Muscle layer of duodenum (tissue), 2 donors: ENCODE results near the gene CORT.
"Not testable (repeated sequence)": the region's sequence is repeated elsewhere in the genome, so short reads cannot be mapped to it uniquely, and the experiment has no call there.

ENCODE experiments used
- H3K27ac ChIP-seq: one replicate; pipeline ENCODE4 v1.7.0; 2013; ENCODE audit warnings: mild to moderate bottlenecking, low read length
- H3K27me3 ChIP-seq: one replicate; pipeline ENCODE4 v1.7.0; 2013; ENCODE audit warnings: low read depth, mild to moderate bottlenecking, control low read depth, low read length
- H3K36me3 ChIP-seq, 2 donors: one replicate each; pipeline ENCODE4 v1.7.0; 2013; ENCODE audit warnings: low read length in 2 of 2, control low read depth in 1 of 2, mild to moderate bottlenecking in 1 of 2; ENCODE audit not compliant: insufficient read depth in 2 of 2, control insufficient read depth in 1 of 2
- H3K4me1 ChIP-seq, 2 donors: one replicate each; pipeline ENCODE4 v1.7.0; 2013; ENCODE audit warnings: low read length in 2 of 2, mild to moderate bottlenecking in 2 of 2, control low read depth in 1 of 2, moderate library complexity in 1 of 2; ENCODE audit not compliant: insufficient read depth in 2 of 2, control insufficient read depth in 1 of 2
- H3K4me3 ChIP-seq, 2 donors: one replicate each; pipeline ENCODE4 v1.7.0; 2013; ENCODE audit warnings: low read length in 2 of 2, low read depth in 1 of 2, mild to moderate bottlenecking in 1 of 2
- H3K9me3 ChIP-seq, 2 donors: one replicate each; pipeline ENCODE4 v1.7.0; 2013; ENCODE audit warnings: low read length in 2 of 2, control low read depth in 1 of 2, mild to moderate bottlenecking in 1 of 2; ENCODE audit not compliant: control insufficient read depth in 1 of 2
- donor health status: healthy.

Gene CORT, protein sequence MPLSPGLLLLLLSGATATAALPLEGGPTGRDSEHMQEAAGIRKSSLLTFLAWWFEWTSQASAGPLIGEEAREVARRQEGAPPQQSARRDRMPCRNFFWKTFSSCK

GRCh38 chr1:10449751-10450150 is at the start of gene CORT:
Gene CORT, plus strand, starts transcription at chr1:10450031. Its CDS starts 193 bp downstream, at chr1:10450224.
- Histone ChIP-seq H3K36me3 (peaks cover 0 to 4% of the 10 kb centered on the region in 2 donors), H3K27me3 (no peaks in the 10 kb centered on the region), H3K27ac (no peak within 1 kb of the TSS), H3K4me3 (no peak within 1 kb of the TSS), H3K4me1 (peaks cover 0 to 15% of the 10 kb centered on the region in 2 donors), H3K9me3 (no peaks in the 10 kb centered on the region)

DNA sequence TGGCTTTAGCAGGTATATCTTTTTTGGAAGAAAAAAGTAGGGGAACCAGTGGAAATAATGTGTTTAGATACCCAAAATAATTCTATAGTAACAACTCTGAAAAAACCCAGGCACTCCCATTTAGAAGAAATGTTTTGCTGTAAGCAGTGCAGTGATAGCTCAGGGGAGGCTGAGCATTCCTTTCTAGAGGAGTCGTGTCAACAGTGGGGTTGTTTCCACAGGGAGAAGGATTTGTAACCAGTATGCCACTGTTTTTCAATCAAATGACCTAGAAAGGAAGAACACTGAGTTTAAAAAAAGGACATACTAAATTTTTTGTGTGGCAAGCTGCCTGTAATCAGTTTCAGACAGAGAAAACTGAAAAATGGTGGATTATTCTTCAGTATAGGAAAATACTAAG is 48.5 kb upstream of the CORT start:
- no peaks in the 10 kb centered on the region for H3K27me3 ChIP-seq
- H3K4me1 ChIP-seq: peaks cover 0 to 13% of the 10 kb centered on the region in 2 donors
- no peaks in the 10 kb centered on the region for H3K9me3 ChIP-seq
- no peak overlapping the region for H3K4me3 ChIP-seq
- no peak overlapping the region for H3K27ac ChIP-seq
- peaks cover 18 to 30% of the 10 kb centered on the region in 2 donors for H3K36me3 ChIP-seq

GRCh38 chr1:10402729-10403274 is 47.0 kb upstream of the CORT start:
- peaks cover 0 to 13% of the 10 kb centered on the region in 2 donors for H3K4me1 ChIP-seq
- H3K27me3 ChIP-seq: no peaks in the 10 kb centered on the region
- no peak overlapping the region for H3K27ac ChIP-seq
- H3K4me3 ChIP-seq: no peak overlapping the region
- peaks cover 25 to 45% of the 10 kb centered on the region in 2 donors for H3K36me3 ChIP-seq
- H3K9me3 ChIP-seq: no peaks in the 10 kb centered on the region

GRCh38 chr1:10407201-10407600 is 42.6 kb upstream of the CORT start:
- Histone ChIP-seq H3K9me3 (no peaks in the 10 kb centered on the region), H3K4me1 (no peaks in the 10 kb centered on the region), H3K4me3 (no peak overlapping the region), H3K27ac (no peak overlapping the region), H3K36me3 (peaks cover 45 to 84% of the 10 kb centered on the region in 2 donors), H3K27me3 (no peaks in the 10 kb centered on the region)

DNA sequence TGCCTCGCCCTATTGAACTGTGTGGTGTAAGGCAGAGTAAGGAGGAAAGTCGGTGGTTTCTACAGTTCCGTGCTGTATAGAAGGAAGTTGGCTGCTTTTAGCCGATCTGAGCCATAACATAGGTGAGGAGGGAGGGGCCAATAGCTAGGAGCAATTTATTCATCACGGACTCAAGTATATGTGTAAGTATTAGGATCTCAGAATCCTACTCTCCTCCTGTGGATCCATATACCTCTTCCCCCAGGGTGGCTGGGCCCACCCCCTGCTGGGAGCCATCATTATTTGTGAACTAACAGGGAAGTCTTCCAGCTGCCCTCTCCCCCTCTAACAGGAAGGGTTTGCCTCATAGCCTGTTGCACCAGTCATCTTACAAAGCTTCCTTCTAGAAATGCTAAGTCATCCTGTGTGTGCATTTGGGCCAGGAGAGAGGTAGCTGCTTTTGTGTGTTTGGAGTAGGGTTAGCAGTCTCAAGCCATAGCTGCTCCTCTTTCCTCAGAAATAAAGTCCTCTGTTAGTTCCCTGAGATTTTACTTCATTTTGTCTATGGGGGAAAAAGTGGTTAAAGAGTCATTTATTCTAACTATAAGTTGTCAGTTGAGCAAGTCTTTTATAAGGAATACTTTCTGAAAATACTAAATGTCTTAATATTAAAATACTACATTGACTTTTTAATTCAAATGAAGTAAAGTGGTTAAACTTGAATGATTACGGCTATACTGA is 34.5 kb upstream of the CORT start:
- Histone ChIP-seq H3K27me3 (no peaks in the 10 kb centered on the region), H3K27ac (peak overlapping the region; percentile 58), H3K4me3 (peak overlapping the region in 1 of 2 donors; percentile 13), H3K36me3 (peaks cover 58 to 77% of the 10 kb centered on the region in 2 donors), H3K9me3 (no peaks in the 10 kb centered on the region), H3K4me1 (no peaks in the 10 kb centered on the region)

GRCh38 chr1:10415967-10416366 is 33.9 kb upstream of the CORT start:
- not testable (repeated sequence) for H3K9me3 ChIP-seq, H3K27me3 ChIP-seq, H3K4me3 ChIP-seq, H3K4me1 ChIP-seq, H3K27ac ChIP-seq
- H3K36me3 ChIP-seq: peaks cover 58 to 72% of the 10 kb centered on the region in 2 donors

- H3K27ac ChIP-seq, H3K9me3 ChIP-seq, H3K4me1 ChIP-seq, H3K27me3 ChIP-seq, H3K4me3 ChIP-seq: not testable (repeated sequence)
- H3K36me3 ChIP-seq: peaks cover 34 to 47% of the 10 kb centered on the region in 2 donors
Observed at GRCh38 chr1:10418741-10419140, 31.1 kb upstream of the CORT start.

GRCh38 chr1:10419351-10419750 is 30.5 kb upstream of the CORT start:
- Histone ChIP-seq H3K27me3 (no peaks in the 10 kb centered on the region), H3K36me3 (peaks cover 34 to 47% of the 10 kb centered on the region in 2 donors), H3K9me3 (no peaks in the 10 kb centered on the region), H3K4me3 (no peak overlapping the region), H3K4me1 (no peaks in the 10 kb centered on the region), H3K27ac (no peak overlapping the region)

DNA sequence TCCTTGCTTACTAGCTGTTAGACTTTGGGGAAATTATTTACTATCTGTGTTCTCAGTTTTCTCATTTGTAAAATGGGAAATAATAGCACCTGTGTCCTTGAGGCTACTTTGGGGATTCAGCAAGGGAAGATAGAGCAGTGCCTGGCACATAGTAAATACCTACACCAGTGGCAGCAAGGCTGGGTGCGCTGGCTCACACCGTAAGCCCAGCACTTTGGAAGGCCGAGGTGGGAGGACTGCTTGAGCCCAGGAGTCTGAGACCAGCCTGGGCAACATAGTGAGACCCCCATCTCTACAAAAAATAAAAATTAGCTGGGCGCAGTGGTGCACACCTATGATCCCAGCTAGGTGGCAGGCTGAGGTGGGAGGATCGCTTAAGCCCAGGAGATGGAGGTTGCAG is 28.2 kb upstream of the CORT start:
- Histone ChIP-seq H3K36me3 (peaks cover 23 to 30% of the 10 kb centered on the region in 2 donors), H3K27ac (no peak overlapping the region)

DNA sequence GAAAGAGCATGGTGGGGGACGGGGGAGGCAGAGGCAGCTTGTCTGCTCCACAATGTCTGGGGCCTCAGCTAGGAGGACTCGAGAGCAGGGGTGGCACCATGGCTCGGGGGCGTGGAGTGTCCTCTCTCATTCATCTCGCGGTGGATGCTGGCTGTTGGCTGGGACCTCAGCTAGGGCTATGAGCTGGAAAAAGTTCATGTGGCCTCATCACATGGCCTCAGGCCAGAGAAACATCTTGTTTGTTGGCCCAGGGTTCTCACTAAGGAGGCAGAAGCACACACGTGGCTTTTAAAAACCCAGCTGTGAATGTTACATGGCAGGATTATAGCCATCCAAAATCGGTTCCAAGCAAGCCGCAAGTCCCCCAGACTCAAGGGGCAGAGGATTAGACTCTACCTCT is 25.8 kb upstream of the CORT start:
- Histone ChIP-seq H3K9me3 (no peaks in the 10 kb centered on the region), H3K4me3 (no peak overlapping the region), H3K27ac (no peak overlapping the region), H3K27me3 (no peaks in the 10 kb centered on the region), H3K36me3 (peaks cover 10 to 12% of the 10 kb centered on the region in 2 donors), H3K4me1 (peaks cover 0 to 3% of the 10 kb centered on the region in 2 donors)

More for the DNA sequence above, 28.2 kb upstream of the CORT start:
- Histone ChIP-seq H3K27me3 (no peaks in the 10 kb centered on the region), H3K4me3 (no peak overlapping the region), H3K9me3 (no peaks in the 10 kb centered on the region), H3K4me1 (no peaks in the 10 kb centered on the region)

- Histone ChIP-seq H3K36me3 (peaks cover 4 to 7% of the 10 kb centered on the region in 2 donors), H3K9me3 (no peaks in the 10 kb centered on the region), H3K4me1 (peaks cover 0 to 4% of the 10 kb centered on the region in 2 donors), H3K27me3 (no peaks in the 10 kb centered on the region), H3K4me3 (no peak overlapping the region), H3K27ac (no peak overlapping the region)
Observed at GRCh38 chr1:10424651-10425050, 25.2 kb upstream of the CORT start.
